NCI-H2029 (cell line): ENCODE results near the gene PTGDS.

Source experiments
- DNase-seq: peaks from one replicate; lab custom pipeline; 2025; lab: John Stamatoyannopoulos, UW

PTGDS gene

DNA sequence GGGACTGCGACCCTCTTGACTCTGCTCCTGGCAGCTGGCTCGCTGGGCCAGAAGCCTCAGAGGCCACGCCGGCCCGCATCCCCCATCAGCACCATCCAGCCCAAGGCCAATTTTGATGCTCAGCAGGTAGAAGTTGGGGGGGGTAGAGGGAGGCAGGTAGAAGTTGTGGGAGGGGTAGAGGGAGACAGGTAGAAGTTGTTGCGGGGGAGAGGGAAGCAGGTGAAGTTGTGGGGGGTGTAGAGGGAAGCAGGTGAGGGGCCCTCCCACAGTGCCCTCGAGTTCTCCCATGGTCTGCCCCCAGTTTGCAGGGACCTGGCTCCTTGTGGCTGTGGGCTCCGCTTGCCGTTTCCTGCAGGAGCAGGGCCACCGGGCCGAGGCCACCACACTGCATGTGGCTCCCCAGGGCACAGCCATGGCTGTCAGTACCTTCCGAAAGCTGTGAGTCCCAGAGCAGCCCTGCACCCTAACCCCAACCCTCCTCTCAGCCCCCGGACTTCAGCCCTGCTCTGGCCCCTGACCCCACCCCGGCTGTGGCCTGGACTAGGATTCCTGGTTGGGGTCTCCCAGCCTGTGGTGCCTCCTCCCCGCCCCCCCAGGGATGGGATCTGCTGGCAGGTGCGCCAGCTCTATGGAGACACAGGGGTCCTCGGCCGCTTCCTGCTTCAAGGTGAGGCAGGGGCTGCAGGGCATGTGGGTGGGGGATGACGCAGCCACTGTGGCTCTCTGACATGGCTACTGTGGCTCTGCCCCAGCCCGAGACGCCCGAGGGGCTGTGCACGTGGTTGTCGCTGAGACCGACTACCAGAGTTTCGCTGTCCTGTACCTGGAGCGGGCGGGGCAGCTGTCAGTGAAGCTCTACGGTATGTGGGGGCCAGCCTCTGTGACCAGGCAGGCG, 31.7 kb upstream of the PTGDS start:
- no peak for DNase-seq

DNA sequence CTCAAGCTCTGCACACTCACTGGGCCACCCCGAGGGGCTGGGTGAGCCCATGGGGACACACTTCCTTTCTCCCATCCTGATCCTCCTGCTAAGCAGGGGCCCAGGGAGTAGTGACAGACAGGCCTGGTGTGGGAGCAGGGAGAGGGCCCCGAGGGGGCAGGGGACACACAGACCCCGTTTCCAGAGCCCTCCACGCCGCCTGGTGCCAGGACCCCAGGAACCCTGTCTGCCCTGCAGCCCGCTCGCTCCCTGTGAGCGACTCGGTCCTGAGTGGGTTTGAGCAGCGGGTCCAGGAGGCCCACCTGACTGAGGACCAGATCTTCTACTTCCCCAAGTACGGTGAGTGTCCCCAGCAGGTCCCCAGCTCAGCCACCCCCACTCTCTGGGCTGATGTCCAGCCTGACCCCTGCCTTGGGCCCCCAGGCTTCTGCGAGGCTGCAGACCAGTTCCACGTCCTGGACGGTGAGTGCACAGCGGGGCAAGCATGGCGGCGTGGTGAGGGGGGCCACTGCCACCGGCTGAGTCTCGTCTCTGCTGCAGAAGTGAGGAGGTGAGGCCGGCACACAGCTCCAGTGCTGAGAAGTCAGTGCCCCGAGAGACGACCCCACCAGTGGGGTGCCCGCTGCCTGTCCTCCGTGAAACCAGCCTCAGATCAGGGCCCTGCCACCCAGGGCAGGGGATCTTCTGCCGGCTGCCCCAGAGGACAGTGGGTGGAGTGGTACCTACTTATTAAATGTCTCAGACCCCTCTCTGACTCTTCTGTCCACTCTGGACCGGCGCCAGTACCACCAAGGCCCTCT, 30.9 kb upstream of the PTGDS start:
- DNase-seq: no peak

DNA sequence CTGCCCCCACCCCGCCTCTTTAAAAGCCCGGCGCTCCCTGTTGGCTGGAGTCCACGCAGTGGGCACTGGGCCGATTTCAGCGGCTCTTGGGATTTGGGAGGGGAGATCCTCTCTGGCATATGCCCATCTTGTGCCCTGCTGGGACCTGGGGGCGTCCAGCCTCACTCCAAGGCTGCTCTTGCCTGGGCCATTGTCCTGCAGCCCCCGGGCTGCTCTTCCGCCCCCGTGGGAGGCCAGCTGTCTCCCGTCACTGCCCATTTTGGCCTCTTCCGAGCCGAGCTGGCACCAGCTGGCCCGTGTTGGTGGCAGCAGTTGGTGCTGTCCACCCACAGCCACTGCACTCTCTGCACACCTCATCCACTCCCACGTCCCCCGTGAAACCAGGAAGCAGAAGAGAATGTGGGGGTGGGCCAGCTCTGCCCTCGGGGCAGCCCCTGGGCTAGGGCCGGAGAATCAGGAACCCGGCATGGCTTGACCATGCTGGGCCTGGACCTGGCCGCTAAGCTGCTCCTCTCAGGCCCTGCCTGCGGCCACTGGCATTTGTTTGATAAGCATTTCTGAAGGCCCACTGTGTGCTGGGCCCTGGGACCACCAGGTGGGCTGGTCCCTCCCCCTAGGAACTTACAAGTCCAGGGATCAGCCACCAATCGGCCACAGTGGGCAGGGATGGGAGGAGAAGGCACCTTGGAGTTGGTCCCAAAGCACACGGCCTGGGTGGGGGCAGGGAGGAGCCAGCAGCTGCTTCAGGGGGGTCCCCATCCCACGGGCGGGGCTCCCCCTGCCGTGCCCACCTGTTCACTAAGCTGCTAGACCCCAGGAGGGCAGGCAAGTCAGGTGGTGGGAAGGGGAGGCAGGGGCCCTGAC, 30.0 kb upstream of the PTGDS start:
- no peak for DNase-seq

DNA sequence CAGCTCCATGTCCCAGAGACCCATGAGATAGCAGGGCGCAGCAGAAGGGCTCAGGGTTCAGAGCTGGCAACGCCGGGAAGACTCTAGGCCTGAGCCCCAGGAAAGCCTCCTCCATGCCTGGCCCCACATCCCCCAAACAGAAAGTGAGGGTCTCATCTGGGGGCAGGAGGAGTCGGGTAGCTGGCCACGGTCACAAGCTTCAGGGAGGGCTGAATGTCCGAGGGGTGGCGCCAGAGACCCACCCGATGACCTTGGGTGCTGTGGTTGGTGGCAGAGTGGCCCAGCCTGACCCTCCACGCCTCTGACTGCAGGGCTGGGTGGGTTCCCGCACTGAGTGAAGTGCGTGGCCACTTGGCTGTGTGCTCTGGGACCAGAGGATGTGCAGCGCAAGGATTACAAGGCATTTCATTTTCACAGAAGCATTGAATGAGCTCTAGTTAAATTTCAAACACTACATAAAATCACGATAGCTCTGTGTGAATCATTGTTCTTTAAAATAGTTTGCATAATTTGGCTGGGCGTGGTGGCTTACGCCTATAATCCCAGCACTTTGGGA, 29.3 kb upstream of the PTGDS start:
- DNase-seq: no peak

- no peak for DNase-seq
Measured at GRCh38 chr9:136949239-136949816, 28.0 kb upstream of the PTGDS start.

- DNase-seq: peak; percentile 94
Measured at GRCh38 chr9:136949817-136950655, 27.3 kb upstream of the PTGDS start.

GRCh38 chr9:136950656-136951276, 26.5 kb upstream of the PTGDS start:
- DNase-seq: no peak

DNA sequence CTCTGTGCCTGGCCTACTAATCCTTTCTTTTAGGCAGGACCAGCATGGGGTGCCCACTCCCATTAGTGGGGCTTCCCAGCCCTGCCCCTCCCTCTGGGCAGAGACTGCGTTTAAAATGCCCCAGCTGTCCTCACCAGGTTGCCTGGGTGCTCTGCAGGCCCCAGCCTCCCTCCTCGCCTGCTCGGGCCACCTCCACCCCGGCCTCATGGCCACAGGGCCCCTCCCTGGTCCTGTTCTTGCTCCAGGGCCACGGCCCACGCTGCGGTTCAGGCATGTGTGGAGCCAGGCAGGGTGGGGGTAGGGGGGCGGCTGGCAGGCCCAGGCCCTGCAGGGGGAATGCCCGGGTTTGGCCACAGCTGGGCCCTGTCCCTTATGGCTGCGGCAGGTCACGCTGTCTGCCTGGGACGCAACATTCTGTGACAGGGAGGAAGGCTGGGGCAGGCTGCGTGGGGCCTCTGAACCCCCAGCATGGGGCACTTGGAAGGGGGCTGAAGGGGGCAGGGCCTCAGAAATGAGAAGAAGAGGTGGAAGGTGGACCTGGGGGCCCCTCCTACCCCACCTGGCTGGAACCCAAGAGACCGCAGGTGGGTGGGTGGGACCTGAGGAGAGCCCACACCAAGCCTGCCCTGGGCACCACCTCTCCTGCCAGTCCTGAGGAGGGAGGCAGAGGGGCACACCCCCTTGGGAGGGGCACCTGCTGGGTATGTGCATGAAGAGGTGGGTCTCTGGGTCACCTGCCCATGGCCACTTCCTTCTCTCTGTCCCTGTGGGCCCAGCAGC, 25.6 kb upstream of the PTGDS start, which contains the start of gene LCN12:
Gene LCN12 (plus strand): TSS at position 733 of the 780 bp plus-strand sequence. CDS start 55 bp downstream, outside the sequence.
- DNase-seq: no peak

- no peak for DNase-seq
Measured at GRCh38 chr9:136952321-136952850, 24.9 kb upstream of the PTGDS start.

DNA sequence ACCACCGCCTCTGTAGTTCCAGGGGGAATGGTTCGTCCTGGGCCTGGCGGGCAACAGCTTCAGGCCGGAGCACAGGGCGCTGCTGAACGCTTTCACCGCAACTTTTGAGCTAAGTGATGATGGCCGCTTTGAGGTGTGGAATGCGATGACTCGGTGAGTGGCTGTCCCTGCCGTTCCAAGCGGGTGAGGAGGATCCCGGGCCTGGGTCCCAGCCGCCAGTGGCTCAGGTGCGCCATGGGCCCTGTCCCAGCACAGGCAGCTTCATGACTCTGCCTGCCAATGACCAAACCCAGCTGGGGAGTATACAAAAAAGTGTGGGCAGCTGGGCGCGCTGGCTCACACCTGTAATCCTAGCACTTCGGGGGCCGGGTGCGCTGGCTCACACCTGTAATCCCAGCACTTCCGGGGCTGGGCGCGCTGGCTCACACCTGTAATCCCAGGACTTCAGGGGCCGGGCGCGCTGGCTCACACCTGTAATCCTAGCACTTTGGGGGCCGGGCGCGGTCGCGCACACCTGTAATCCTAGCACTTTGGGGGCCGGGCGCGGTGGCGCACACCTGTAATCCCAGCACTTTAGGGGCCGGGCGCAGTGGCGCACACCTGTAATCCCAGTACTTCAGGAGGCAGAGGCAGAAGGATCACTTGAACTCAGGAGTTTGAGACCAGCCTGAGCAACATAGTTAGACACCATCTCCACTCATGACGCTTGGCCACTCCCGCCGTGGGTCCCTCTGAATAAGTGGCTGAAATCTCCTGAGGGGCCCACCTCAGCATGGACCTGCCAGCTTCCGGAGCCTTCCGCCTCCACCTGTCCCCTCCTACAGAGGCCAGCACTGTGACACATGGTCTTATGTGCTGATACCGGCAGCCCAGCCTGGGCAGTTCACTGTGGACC, 24.2 kb upstream of the PTGDS start:
- DNase-seq: no peak

DNA sequence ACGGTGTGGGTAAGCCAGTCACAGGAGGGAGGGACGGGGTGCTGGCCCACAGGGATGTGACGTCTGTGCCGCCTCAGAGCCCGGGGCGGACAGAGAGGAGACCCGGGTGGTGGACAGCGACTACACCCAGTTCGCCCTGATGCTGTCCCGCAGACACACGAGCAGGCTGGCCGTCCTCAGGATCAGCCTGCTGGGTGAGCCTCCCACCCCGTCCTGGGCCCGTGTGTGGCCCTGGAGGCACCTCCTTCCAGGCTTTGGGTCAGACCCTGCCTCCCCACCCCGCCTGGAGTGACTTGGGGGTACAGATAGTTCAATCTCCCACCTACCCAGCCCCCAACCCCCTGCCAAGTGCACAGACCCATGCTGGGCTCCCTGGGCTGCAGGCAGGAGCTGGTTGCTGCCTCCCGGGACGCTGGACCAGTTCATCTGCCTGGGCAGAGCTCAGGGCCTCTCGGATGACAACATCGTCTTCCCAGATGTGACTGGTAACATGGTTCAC, 23.5 kb upstream of the PTGDS start:
- no peak for DNase-seq

GRCh38 chr9:136954270-136955083, 22.8 kb upstream of the PTGDS start:
- no peak for DNase-seq

GRCh38 chr9:136955202-136955942, 21.9 kb upstream of the PTGDS start:
- no peak for DNase-seq

DNA sequence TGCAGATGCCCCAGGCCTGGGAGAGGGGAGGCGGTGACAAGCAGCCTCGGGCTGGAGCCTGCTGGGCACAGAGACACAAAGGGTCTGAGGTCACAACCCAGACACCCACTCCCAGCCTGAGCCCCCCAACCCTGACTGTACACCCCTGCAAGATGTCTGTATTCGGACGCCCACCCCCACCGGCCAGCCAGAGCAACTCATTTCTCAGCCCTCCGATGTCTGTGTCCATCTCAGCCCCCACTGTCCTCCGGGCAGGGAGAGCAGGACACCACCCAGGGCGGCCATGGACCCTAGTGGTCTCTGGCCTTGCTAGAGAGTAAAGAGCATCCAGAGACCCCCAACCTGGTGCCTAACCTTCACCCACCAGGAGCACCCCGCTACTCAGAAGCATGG, 21.4 kb upstream of the PTGDS start:
- DNase-seq: no peak

DNA sequence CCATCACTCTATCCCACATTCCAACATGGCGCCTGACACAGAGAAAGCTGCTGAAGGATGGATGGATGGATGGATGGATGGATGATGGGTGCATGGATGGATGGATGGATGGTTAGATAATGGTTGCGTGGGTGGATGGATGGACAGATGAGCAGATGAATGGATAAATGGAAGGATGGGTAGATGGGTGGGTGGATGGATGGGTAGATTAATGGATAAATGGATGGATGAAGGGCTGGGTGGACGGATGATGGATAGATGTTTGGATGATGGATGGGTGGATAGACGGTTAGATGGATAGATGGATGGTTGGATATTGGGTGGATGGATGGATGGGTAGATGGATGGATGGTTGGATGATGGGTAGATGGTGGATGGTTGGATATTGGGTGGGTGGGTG, 20.7 kb upstream of the PTGDS start:
- DNase-seq: no peak

GRCh38 chr9:136957461-136957860, 19.8 kb upstream of the PTGDS start:
- no peak for DNase-seq
